NT2/D1 (cell line): ENCODE data around the gene CMTM4.

Experiments used
- SUZ12 ChIP-seq: IDR thresholded peaks from 2 replicates; pipeline ENCODE4 v1.6.1; 2011; ENCODE audit not compliant: insufficient read length, insufficient read depth; ENCODE audit errors: extremely low read depth
- YY1 ChIP-seq: IDR thresholded peaks from 2 replicates; pipeline ENCODE4 v1.6.1; 2011; ENCODE audit not compliant: insufficient read length, insufficient read depth
- ZNF274 ChIP-seq: IDR thresholded peaks from 2 replicates; pipeline ENCODE4 v1.6.1; 2011; ENCODE audit warnings: mild to moderate bottlenecking, low read depth, low read length

DNA sequence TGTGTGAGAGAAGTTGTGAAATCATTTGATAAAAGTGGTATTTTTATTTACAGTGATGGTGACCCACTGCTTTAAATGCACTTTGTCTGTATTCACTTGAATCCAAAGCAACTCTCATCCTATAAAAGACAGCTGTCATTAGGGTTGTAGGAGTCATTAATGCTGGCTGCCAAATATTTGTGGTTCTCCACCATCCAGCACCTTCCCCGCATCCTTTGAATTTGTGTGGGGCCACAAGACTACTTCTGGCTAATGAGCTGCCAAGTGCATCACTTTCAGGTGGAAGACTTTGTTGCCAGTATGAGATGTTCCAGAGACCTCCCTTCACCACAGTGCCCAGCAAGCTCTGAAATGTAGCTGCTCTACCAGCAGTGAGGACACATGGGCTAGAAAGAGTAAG lies 48.7 kb downstream of the CMTM4 start:
- TF ChIP-seq ZNF274 (no peak), YY1 (no peak), SUZ12 (no peak)
